ENCODE results near the gene TMUB1.

Gene TMUB1

DNA sequence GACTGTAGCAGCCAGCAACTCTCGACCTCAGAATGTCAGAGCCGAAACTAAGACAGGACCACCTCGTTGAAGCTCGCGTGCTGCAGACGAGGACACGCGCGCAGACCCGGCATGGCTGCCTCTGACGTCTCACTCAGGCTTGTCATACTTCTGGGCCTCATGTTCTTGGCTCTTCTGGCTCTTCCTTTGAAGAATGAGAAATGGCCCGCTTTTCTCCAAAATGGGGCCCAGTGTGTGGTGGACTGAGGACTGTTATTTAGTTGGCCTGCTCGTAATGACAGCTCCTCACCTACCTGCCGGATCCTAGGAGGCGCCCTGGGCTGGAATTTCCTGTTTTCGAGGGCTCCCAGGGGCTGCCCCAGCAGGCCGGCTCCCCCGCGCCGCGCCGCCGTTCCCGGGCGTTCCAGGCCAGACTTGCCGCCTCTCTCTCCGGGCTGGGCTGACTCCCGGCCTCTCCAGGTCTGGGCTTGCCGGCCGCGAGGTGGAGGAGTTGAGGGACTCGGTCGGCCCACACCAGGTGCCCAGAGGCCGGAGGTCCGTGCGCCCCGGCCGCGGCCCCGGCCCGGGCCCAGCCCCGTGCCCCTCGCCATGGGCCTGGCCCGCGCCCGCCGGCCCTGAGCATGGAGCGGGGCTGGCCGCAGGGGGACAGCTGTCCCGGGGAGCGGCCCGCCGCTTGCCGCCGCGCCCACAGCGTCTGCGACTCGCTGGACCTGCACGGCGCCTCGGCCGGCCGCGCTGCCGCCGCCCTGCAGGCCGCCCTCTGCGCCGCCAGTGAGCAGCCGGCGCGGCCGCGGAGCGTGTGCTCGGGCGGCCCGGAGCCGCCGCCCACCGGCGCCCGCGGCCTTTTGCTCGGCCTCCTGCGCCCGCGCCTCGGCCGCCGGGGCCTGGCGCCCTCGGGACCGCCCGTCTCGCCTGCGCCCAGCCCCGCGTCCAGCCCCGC is 31.1 kb upstream of the TMUB1 start:
- peak overlapping the region; percentile 41 to 47 for H3K4me3 ChIP-seq (ENCODE audit: low read length in 2 of 2)
- no peaks in the 10 kb centered on the region for H3K9me3 ChIP-seq (ENCODE audit: control insufficient read depth in 2 of 2, low read length in 2 of 2)
- H3K4me1 ChIP-seq (ENCODE audit: control insufficient read depth in 2 of 2, insufficient read depth in 2 of 2, low read length in 2 of 2), result peaks cover 7 to 20% of the 10 kb centered on the region in 2 donors
- no peaks in the 10 kb centered on the region for H3K27me3 ChIP-seq (ENCODE audit: control insufficient read depth in 2 of 2, insufficient read depth in 2 of 2, low read length in 2 of 2)
- H3K9ac ChIP-seq (ENCODE audit: low read depth in 1 of 2, low read length in 2 of 2), result peak overlapping the region in 1 of 2 donors; percentile 53
- no peak overlapping the region for H3K27ac ChIP-seq (ENCODE audit: low read depth in 2 of 2, low read length in 2 of 2)
- peaks cover 12 to 23% of the 10 kb centered on the region in 2 donors for H3K36me3 ChIP-seq (ENCODE audit: control insufficient read depth in 2 of 2, insufficient read depth in 2 of 2, low read length in 2 of 2)

DNA sequence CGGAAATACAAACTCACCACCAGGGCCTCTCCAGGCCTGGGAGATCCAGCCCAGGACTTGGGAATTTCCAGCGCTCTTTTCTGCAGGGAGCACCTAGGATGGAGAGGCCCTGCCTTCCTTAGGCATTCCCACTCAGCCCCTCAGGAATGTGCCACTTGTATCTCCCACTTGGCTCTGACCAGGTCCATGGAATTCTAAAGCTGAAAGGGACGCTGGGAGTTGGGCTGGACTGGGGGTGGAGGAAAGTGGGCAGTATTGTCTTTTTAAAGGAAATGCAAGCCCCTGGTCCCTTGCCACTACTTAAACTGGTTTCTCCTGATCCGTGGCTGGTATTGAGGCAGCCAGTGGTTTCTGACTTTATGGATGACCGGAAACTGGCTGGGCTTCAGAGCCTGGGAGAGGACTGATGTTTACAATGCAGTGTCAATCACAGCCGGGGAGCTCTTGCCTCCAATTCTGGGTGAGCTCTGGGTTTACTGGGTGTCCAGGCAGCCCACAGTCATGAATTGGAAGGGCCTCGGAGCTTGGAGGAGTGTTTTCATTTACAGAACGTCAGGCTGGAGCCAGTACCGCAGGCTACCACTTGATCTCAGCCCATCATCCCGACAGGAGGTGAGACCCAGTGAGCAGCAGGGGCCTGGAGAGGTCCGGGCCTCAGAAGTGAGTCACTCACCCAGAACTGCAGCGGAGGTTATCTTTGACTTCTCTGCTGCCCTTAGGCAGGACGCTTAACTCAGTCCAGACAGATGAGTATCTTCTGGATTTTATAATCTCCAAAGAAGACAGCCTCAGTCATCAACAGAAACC is 30.3 kb upstream of the TMUB1 start:
- Histone ChIP-seq H3K4me1 (ENCODE audit: control insufficient read depth in 2 of 2, insufficient read depth in 2 of 2, low read length in 2 of 2) (peaks cover 7 to 20% of the 10 kb centered on the region in 2 donors), H3K27me3 (ENCODE audit: control insufficient read depth in 2 of 2, insufficient read depth in 2 of 2, low read length in 2 of 2) (no peaks in the 10 kb centered on the region), H3K9ac (ENCODE audit: low read depth in 1 of 2, low read length in 2 of 2) (no peak overlapping the region), H3K27ac (ENCODE audit: low read depth in 2 of 2, low read length in 2 of 2) (no peak overlapping the region), H3K36me3 (ENCODE audit: control insufficient read depth in 2 of 2, insufficient read depth in 2 of 2, low read length in 2 of 2) (peaks cover 4 to 16% of the 10 kb centered on the region in 2 donors), H3K9me3 (ENCODE audit: control insufficient read depth in 2 of 2, low read length in 2 of 2) (no peaks in the 10 kb centered on the region), H3K4me3 (ENCODE audit: low read length in 2 of 2) (peak overlapping the region; percentile 41 to 47)

GRCh38 chr7:151110941-151111645 is 27.8 kb upstream of the TMUB1 start:
- peaks cover 7 to 16% of the 10 kb centered on the region in 2 donors for H3K4me1 ChIP-seq (ENCODE audit: control insufficient read depth in 2 of 2, insufficient read depth in 2 of 2, low read length in 2 of 2)
- no peak overlapping the region for H3K27ac ChIP-seq (ENCODE audit: low read depth in 2 of 2, low read length in 2 of 2)
- no peak overlapping the region for H3K9ac ChIP-seq (ENCODE audit: low read depth in 1 of 2, low read length in 2 of 2)
- H3K9me3 ChIP-seq (ENCODE audit: control insufficient read depth in 2 of 2, low read length in 2 of 2), result no peaks in the 10 kb centered on the region
- no peaks in the 10 kb centered on the region for H3K27me3 ChIP-seq (ENCODE audit: control insufficient read depth in 2 of 2, insufficient read depth in 2 of 2, low read length in 2 of 2)
- no peaks in the 10 kb centered on the region for H3K36me3 ChIP-seq (ENCODE audit: control insufficient read depth in 2 of 2, insufficient read depth in 2 of 2, low read length in 2 of 2)
- no peak overlapping the region for H3K4me3 ChIP-seq (ENCODE audit: low read length in 2 of 2)

DNA sequence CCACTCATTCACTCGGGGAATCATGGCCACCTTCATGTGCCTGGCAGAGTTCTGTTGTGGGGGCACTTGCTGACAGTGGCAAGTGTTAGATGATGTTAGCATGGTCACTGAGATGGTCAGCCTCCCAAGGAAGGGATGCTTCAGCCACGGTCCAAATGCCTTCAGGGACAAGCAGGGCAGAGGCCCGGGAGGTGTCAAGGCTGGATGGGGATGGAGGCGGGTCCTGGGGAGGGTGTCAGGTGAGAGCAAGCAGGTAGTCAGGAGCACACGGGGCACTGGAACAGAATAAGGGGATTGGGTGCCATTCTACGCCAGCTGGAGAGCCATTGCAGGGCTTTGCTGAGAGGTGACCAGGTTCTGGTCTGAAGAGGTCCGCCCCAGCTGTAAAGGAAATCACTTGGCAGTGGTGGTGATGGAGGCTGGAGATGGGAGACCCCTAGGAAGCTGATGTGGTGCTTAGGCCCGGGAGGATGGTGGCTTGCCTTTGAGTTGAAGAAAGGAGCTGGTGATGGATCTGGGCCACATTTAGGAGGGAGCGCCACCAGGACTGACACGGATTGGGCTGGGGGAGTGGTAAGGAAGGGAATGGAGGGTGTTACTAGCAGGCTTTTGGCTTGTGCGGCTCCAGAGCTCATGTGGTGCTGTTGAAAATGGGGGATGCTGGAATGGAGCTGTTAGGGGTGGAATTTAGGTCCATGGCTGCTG is 27.1 kb upstream of the TMUB1 start:
- Histone ChIP-seq H3K4me1 (ENCODE audit: control insufficient read depth in 2 of 2, insufficient read depth in 2 of 2, low read length in 2 of 2) (peaks cover 3 to 10% of the 10 kb centered on the region in 2 donors), H3K27ac (ENCODE audit: low read depth in 2 of 2, low read length in 2 of 2) (peak overlapping the region in 1 of 2 donors; percentile 16), H3K9me3 (ENCODE audit: control insufficient read depth in 2 of 2, low read length in 2 of 2) (no peaks in the 10 kb centered on the region), H3K9ac (ENCODE audit: low read depth in 1 of 2, low read length in 2 of 2) (no peak overlapping the region), H3K27me3 (ENCODE audit: control insufficient read depth in 2 of 2, insufficient read depth in 2 of 2, low read length in 2 of 2) (no peaks in the 10 kb centered on the region), H3K36me3 (ENCODE audit: control insufficient read depth in 2 of 2, insufficient read depth in 2 of 2, low read length in 2 of 2) (no peaks in the 10 kb centered on the region), H3K4me3 (ENCODE audit: low read length in 2 of 2) (no peak overlapping the region)

DNA sequence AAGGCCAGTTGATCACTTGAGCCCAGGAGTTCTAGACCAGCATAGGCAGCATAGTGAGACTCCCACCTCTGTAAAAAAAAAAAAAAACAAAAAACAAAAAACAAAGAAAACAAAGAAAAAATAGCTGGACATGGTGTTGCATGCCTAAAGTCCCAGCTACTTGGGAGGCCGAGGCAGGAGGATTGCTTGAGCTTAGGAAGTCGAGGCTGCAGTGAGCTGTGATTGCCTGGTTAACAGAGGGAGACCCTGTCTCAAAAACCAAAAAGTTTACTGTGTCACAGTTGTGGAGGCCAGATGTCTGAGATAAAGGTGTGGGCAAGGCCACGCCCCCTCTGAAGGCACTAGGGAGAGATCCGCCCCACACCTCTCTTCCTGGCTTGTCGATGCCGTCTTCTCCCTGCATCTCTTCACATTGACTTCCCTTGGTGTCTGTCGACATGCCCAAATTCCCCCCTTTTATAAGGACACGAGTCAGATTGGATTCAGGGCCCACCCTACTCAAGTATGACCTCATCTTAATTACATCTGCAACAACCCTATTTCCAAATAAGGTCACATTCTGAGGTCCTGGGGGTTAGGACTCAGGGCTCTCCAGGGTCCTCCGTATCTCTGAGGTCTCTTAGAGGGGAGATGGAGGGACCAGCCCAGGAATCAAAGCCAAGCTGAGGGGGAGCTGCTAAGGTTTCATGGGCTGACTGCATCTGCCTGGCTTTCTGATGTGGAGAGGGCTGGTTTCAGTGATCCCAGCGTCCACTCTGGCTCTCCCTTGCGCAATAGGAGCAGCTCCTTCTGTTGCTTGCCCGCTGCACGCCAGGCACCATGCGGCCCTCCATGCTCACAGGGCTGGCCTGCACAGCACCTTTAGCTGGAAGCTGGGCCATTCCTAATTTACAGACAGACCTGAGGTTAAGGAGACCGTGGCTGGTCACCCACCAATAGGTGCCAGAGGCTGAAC is 26.1 kb upstream of the TMUB1 start:
- no peak overlapping the region for H3K9ac ChIP-seq (ENCODE audit: low read depth in 1 of 2, low read length in 2 of 2)
- peak overlapping the region in 1 of 2 donors; percentile 16 for H3K27ac ChIP-seq (ENCODE audit: low read depth in 2 of 2, low read length in 2 of 2)
- H3K9me3 ChIP-seq (ENCODE audit: control insufficient read depth in 2 of 2, low read length in 2 of 2), result no peaks in the 10 kb centered on the region
- H3K27me3 ChIP-seq (ENCODE audit: control insufficient read depth in 2 of 2, insufficient read depth in 2 of 2, low read length in 2 of 2), result no peaks in the 10 kb centered on the region
- H3K36me3 ChIP-seq (ENCODE audit: control insufficient read depth in 2 of 2, insufficient read depth in 2 of 2, low read length in 2 of 2), result peaks cover 0 to 3% of the 10 kb centered on the region in 2 donors
- H3K4me3 ChIP-seq (ENCODE audit: low read length in 2 of 2), result no peak overlapping the region
- peaks cover 3 to 10% of the 10 kb centered on the region in 2 donors for H3K4me1 ChIP-seq (ENCODE audit: control insufficient read depth in 2 of 2, insufficient read depth in 2 of 2, low read length in 2 of 2)

GRCh38 chr7:151107882-151108281 is 24.6 kb upstream of the TMUB1 start:
- Histone ChIP-seq H3K4me3 (ENCODE audit: low read length in 2 of 2) (no peak overlapping the region), H3K9me3 (ENCODE audit: control insufficient read depth in 2 of 2, low read length in 2 of 2) (no peaks in the 10 kb centered on the region), H3K36me3 (ENCODE audit: control insufficient read depth in 2 of 2, insufficient read depth in 2 of 2, low read length in 2 of 2) (peaks cover 0 to 4% of the 10 kb centered on the region in 2 donors), H3K9ac (ENCODE audit: low read depth in 1 of 2, low read length in 2 of 2) (no peak overlapping the region), H3K27ac (ENCODE audit: low read depth in 2 of 2, low read length in 2 of 2) (no peak overlapping the region), H3K4me1 (ENCODE audit: control insufficient read depth in 2 of 2, insufficient read depth in 2 of 2, low read length in 2 of 2) (peaks cover 0 to 3% of the 10 kb centered on the region in 2 donors), H3K27me3 (ENCODE audit: control insufficient read depth in 2 of 2, insufficient read depth in 2 of 2, low read length in 2 of 2) (no peaks in the 10 kb centered on the region)

DNA sequence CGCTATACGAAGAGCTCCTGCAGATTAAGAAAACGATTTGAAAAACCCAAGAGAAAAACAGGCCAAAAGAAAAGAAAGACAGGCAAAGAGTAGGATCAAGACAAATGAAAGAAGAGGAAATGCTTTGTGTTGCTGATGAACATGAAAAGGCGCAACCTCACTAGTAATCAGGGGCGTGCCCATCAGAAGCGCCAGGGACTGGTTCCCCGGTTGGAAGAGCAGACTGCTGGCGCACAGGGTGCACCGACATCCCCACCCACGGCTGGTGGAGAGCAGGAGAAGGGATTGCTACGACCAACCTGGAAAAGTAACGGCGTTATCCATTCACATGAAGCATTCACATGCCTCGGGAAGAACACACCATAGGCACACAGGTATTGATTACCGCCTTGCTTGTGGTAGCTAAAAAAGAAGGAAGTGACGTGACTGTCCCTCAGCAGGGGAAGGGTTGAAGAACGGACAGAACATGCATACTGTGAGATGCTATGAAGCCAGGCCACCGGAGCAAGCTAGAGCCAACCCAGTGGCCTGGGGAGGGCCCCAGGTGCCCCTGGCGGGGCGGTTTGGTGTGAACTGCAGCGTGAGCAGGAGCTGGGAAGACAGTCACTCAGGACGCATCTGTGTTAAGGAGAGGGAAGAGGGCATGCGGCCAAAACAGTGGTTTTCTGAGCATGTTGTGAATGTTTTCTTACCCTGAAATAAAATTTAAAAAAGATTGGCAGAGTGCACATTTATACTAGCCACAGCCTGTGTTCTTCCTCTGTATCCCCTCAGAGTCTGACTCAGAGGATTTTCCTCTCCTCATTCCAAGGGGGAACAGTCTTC is 21.3 kb upstream of the TMUB1 start:
- no peak overlapping the region for H3K4me3 ChIP-seq (ENCODE audit: low read length in 2 of 2)
- H3K36me3 ChIP-seq (ENCODE audit: control insufficient read depth in 2 of 2, insufficient read depth in 2 of 2, low read length in 2 of 2), result peaks cover 0 to 4% of the 10 kb centered on the region in 2 donors
- no peaks in the 10 kb centered on the region for H3K9me3 ChIP-seq (ENCODE audit: control insufficient read depth in 2 of 2, low read length in 2 of 2)
- H3K9ac ChIP-seq (ENCODE audit: low read depth in 1 of 2, low read length in 2 of 2), result no peak overlapping the region
- H3K4me1 ChIP-seq (ENCODE audit: control insufficient read depth in 2 of 2, insufficient read depth in 2 of 2, low read length in 2 of 2), result no peaks in the 10 kb centered on the region
- H3K27me3 ChIP-seq (ENCODE audit: control insufficient read depth in 2 of 2, insufficient read depth in 2 of 2, low read length in 2 of 2), result no peaks in the 10 kb centered on the region
- H3K27ac ChIP-seq (ENCODE audit: low read depth in 2 of 2, low read length in 2 of 2), result no peak overlapping the region

- Histone ChIP-seq H3K9ac (ENCODE audit: low read depth in 1 of 2, low read length in 2 of 2) (no peak overlapping the region), H3K27ac (ENCODE audit: low read depth in 2 of 2, low read length in 2 of 2) (no peak overlapping the region), H3K27me3 (ENCODE audit: control insufficient read depth in 2 of 2, insufficient read depth in 2 of 2, low read length in 2 of 2) (no peaks in the 10 kb centered on the region), H3K4me1 (ENCODE audit: control insufficient read depth in 2 of 2, insufficient read depth in 2 of 2, low read length in 2 of 2) (no peaks in the 10 kb centered on the region), H3K9me3 (ENCODE audit: control insufficient read depth in 2 of 2, low read length in 2 of 2) (no peaks in the 10 kb centered on the region), H3K4me3 (ENCODE audit: low read length in 2 of 2) (no peak overlapping the region), H3K36me3 (ENCODE audit: control insufficient read depth in 2 of 2, insufficient read depth in 2 of 2, low read length in 2 of 2) (peaks cover 0 to 4% of the 10 kb centered on the region in 2 donors)
Observed at GRCh38 chr7:151103973-151104372, 20.7 kb upstream of the TMUB1 start.

All from mucosa of rectum (tissue), 2 donors.